Measurements from ENCODE around the gene KLHL6.

- no peak for TF ChIP-seq POLR2A (IDR thresholded peaks at IDR 0.05)
- no peak for TF ChIP-seq CTCF (IDR thresholded peaks at IDR 0.05)
Observed at GRCh38 chr3:183455089-183455488, 100.4 kb downstream of the KLHL6 start.

All from thyroid gland (tissue), 4 donors.